ENCODE measurements around the gene CPNE5. TPM values are rescaled to one million over a fixed set of nuclear protein-coding genes. Genes with fewer than 3 reads are reported as not detected.

Gene CPNE5
- polyA plus RNA-seq, 1 of the 3 experiments (the other 2 are of a cell fraction), result 0.30 TPM

DNA sequence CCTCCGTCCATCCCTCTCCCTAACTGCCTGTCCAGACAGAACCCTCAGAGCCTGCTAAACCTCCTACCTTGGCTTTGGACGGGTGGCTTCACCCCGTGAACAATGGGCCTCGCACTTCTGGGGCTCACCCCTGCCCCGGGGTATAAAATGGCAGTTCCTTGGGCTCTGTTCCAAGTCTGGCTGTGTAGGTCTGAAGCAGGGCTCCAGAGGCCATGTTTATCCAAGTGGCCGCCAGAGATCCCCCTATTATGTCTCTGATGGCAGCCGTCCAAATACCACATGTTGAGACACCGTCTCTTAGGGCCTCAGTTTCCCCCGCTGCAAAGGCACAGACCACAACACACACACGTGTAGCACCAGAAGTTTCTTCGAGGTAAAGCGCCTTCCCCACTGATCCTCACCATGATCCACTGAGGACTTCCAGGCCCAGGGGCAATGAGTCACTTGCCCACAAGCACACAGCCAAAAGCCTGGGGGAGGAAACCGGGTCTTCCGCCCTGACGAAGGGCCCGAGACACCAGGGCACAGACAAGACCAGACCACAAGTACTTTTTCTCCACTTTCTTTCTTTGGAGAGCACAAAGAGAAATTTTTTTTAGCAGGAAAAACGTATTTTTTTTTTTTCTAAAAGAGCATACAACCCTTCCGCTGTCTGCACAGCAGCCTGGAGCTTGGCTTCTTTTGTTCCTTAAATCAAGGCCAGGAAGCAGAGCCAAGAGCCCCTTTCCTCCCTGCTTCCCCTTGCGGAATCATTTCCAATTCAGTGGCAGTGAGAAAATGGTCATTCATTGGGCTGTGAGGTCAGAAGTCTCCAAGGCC lies 11.8 kb downstream of the CPNE5 start (continued):
- TF ChIP-seq FOXM1 (IDR thresholded peaks at IDR 0.05; ENCODE audit: low read depth), result no peak
- TF ChIP-seq FOXJ3 (CRISPR knock-in tag; IDR thresholded peaks at IDR 0.05), result no peak
- peak; percentile 51; the same call in 1 of the 2 replicates for TF ChIP-seq YY1 (IDR thresholded peaks at IDR 0.05; ENCODE audit: low read depth)
- no peak for TF ChIP-seq MEF2A (IDR thresholded peaks at IDR 0.05; ENCODE audit: borderline replicate concordance, low read depth)
- TF ChIP-seq, protein P1, sequence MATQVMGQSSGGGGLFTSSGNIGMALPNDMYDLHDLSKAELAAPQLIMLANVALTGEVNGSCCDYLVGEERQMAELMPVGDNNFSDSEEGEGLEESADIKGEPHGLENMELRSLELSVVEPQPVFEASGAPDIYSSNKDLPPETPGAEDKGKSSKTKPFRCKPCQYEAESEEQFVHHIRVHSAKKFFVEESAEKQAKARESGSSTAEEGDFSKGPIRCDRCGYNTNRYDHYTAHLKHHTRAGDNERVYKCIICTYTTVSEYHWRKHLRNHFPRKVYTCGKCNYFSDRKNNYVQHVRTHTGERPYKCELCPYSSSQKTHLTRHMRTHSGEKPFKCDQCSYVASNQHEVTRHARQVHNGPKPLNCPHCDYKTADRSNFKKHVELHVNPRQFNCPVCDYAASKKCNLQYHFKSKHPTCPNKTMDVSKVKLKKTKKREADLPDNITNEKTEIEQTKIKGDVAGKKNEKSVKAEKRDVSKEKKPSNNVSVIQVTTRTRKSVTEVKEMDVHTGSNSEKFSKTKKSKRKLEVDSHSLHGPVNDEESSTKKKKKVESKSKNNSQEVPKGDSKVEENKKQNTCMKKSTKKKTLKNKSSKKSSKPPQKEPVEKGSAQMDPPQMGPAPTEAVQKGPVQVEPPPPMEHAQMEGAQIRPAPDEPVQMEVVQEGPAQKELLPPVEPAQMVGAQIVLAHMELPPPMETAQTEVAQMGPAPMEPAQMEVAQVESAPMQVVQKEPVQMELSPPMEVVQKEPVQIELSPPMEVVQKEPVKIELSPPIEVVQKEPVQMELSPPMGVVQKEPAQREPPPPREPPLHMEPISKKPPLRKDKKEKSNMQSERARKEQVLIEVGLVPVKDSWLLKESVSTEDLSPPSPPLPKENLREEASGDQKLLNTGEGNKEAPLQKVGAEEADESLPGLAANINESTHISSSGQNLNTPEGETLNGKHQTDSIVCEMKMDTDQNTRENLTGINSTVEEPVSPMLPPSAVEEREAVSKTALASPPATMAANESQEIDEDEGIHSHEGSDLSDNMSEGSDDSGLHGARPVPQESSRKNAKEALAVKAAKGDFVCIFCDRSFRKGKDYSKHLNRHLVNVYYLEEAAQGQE (IDR thresholded peaks at IDR 0.05; ENCODE audit: low read depth, low read length), result no peak
- TF ChIP-seq RAD21 (IDR thresholded peaks at IDR 0.05; ENCODE audit: low read length), result no peak
- no peak for TF ChIP-seq CTCF (IDR thresholded peaks at IDR 0.05)
- TF ChIP-seq, protein P2, sequence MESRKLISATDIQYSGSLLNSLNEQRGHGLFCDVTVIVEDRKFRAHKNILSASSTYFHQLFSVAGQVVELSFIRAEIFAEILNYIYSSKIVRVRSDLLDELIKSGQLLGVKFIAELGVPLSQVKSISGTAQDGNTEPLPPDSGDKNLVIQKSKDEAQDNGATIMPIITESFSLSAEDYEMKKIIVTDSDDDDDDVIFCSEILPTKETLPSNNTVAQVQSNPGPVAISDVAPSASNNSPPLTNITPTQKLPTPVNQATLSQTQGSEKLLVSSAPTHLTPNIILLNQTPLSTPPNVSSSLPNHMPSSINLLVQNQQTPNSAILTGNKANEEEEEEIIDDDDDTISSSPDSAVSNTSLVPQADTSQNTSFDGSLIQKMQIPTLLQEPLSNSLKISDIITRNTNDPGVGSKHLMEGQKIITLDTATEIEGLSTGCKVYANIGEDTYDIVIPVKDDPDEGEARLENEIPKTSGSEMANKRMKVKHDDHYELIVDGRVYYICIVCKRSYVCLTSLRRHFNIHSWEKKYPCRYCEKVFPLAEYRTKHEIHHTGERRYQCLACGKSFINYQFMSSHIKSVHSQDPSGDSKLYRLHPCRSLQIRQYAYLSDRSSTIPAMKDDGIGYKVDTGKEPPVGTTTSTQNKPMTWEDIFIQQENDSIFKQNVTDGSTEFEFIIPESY (IDR thresholded peaks at IDR 0.05; ENCODE audit: borderline replicate concordance, low read depth), result no peak
- TF ChIP-seq NFIC (IDR thresholded peaks at IDR 0.05; ENCODE audit: borderline replicate concordance), result peak; percentile 56; the same call in 1 of the 2 replicates
- peak; percentile 79 for TF ChIP-seq FOSL2 (IDR thresholded peaks at IDR 0.05; ENCODE audit: borderline replicate concordance, low read depth)
- TF ChIP-seq, protein P3, sequence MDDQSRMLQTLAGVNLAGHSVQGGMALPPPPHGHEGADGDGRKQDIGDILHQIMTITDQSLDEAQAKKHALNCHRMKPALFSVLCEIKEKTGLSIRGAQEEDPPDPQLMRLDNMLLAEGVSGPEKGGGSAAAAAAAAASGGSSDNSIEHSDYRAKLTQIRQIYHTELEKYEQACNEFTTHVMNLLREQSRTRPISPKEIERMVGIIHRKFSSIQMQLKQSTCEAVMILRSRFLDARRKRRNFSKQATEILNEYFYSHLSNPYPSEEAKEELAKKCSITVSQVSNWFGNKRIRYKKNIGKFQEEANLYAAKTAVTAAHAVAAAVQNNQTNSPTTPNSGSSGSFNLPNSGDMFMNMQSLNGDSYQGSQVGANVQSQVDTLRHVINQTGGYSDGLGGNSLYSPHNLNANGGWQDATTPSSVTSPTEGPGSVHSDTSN (IDR thresholded peaks at IDR 0.05), result peak; percentile 57; the same call in 1 of the 2 replicates
- no peak for TF ChIP-seq EZH2phosphoT487 (IDR thresholded peaks at IDR 0.05; ENCODE audit: borderline replicate concordance, low read depth)
- TF ChIP-seq RXRA (IDR thresholded peaks at IDR 0.05; ENCODE audit: borderline replicate concordance, low read depth), result no peak
- TF ChIP-seq SMC3 (IDR thresholded peaks at IDR 0.05; ENCODE audit: low read depth, low read length), result no peak
